ENCODE measurements around the gene ZNRD2. TPM values are rescaled to one million over a fixed set of nuclear protein-coding genes. Genes with fewer than 3 reads are reported as not detected.

Gene ZNRD2
- total RNA-seq, 1 experiment from 2014 or later, result 66.8 TPM

DNA sequence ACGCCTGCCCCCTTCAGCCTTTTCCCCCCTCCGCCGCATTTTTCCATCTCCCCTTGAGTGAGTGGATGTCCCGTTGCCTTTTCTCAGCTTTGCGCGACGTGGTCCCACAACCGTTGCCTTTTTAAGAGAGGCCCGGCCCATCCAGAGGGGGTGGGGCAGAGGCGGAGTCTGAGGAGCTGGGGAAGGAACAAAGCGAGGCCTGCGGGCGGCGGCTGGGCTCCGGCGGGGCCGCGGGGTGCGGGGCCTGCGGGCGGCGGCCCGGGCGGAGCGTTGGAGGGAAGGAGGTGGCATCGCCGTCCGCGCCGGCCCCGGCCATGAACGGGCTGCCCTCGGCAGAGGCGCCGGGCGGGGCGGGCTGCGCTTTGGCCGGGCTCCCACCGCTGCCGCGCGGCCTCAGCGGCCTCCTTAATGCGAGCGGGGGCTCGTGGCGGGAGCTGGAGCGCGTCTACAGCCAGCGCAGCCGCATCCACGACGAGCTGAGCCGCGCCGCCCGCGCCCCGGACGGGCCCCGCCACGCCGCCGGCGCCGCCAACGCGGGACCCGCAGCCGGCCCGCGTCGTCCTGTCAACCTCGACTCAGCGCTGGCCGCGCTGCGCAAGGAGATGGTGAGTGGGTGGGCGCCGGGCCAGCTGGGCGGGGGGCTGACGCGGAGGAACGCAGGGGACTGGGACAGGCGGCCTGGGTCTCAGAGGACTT, 2.2 kb downstream of the ZNRD2 start, which contains the start of gene FAM89B (continued):
- TF ChIP-seq, protein P1, sequence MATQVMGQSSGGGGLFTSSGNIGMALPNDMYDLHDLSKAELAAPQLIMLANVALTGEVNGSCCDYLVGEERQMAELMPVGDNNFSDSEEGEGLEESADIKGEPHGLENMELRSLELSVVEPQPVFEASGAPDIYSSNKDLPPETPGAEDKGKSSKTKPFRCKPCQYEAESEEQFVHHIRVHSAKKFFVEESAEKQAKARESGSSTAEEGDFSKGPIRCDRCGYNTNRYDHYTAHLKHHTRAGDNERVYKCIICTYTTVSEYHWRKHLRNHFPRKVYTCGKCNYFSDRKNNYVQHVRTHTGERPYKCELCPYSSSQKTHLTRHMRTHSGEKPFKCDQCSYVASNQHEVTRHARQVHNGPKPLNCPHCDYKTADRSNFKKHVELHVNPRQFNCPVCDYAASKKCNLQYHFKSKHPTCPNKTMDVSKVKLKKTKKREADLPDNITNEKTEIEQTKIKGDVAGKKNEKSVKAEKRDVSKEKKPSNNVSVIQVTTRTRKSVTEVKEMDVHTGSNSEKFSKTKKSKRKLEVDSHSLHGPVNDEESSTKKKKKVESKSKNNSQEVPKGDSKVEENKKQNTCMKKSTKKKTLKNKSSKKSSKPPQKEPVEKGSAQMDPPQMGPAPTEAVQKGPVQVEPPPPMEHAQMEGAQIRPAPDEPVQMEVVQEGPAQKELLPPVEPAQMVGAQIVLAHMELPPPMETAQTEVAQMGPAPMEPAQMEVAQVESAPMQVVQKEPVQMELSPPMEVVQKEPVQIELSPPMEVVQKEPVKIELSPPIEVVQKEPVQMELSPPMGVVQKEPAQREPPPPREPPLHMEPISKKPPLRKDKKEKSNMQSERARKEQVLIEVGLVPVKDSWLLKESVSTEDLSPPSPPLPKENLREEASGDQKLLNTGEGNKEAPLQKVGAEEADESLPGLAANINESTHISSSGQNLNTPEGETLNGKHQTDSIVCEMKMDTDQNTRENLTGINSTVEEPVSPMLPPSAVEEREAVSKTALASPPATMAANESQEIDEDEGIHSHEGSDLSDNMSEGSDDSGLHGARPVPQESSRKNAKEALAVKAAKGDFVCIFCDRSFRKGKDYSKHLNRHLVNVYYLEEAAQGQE (IDR thresholded peaks at IDR 0.05; ENCODE audit: low read depth), result no peak
- TF ChIP-seq POLR2AphosphoS5 (IDR thresholded peaks at IDR 0.05; ENCODE audit: low read depth, low read length), result peak; percentile 62

- Histone ChIP-seq H3K9ac (ENCODE audit: low read length) (peak overlapping the region; percentile 98), H2AFZ (ENCODE audit: low read depth, low read length, poor library complexity, severe bottlenecking) (no peak overlapping the region), H3K79me2 (ENCODE audit: insufficient read depth, low read length) (peaks cover 61% of the 10 kb centered on the region), H3K27ac (ENCODE audit: low read depth, low read length) (peak overlapping the region; percentile 94), H3K9me3 (ENCODE audit: control insufficient read depth in 1 of 2, insufficient read depth in 1 of 2, low read depth in 1 of 2, low read length in 2 of 2) (no peaks in the 10 kb centered on the region), H3K9me2 (ENCODE audit: insufficient read depth) (no peaks in the 10 kb centered on the region), H3K4me3 (replicated peaks in 1 of 2; ENCODE audit: low read depth in 1 of 2, low read length in 2 of 2) (peak overlapping the region; percentile 97 to 100), H4K20me1 (ENCODE audit: insufficient read depth) (no peaks in the 10 kb centered on the region), H3K27me3 (ENCODE audit: insufficient read depth, low read length) (no peaks in the 10 kb centered on the region), H3K4me1 (ENCODE audit: control insufficient read depth in 1 of 2, insufficient read depth in 2 of 2, low read length in 2 of 2) (peaks cover 53 to 75% of the 10 kb centered on the region in 2 experiments), H3K36me3 (ENCODE audit: control insufficient read depth in 1 of 2, insufficient read depth in 2 of 2, low read length in 2 of 2) (no peaks in the 10 kb centered on the region; a peak in 1 of 4 replicates), H3K4me2 (ENCODE audit: low read length) (peak overlapping the region; percentile 78)
- DNase-seq (ENCODE audit: low read depth, low spot score), result no peak
- ChIA-PET POLR2A (interaction anchor here (1.1 to 3.9 kb wide), 3 partner anchors 15 to 66 kb away, joined by 4 to 15 read pairs (median 6); no protein-coding TSS in a partner anchor), CTCF (interaction anchor here (1.0 to 4.5 kb wide), 6 partner anchors 13 to 64 kb away, joined by 3 to 89 read pairs (median 6); partner anchors contain the start of genes PCNX3 and SIPA1), RAD21 (ENCODE audit: low non-redundant PET in 1 of 2, low total read pairs in 2 of 2, uncharacterized antibody in 2 of 2, unreplicated experiment in 2 of 2) (interaction anchor here in 1 of 2 experiments (1.5 kb wide), 1 partner anchor 16 kb away, joined by 3 read pairs; no protein-coding TSS in a partner anchor)
- ATAC-seq, result no peak
- TF ChIP-seq, protein P1 (IDR thresholded peaks at IDR 0.05; ENCODE audit: low read depth), result no peak
- TF ChIP-seq ZNF274 (IDR thresholded peaks at IDR 0.05; ENCODE audit: low read depth, low read length) (no peak), JUND (IDR thresholded peaks at IDR 0.05) (no peak), YY1 (IDR thresholded peaks at IDR 0.05; ENCODE audit: extremely low read depth, insufficient replicate concordance, low read depth, low read length) (no peak), TCF7L2 (IDR thresholded peaks at IDR 0.05; ENCODE audit: borderline replicate concordance, extremely low read depth, insufficient read depth, insufficient read length) (no peak), ZFX (IDR thresholded peaks at IDR 0.05) (no peak), CBX3 (IDR thresholded peaks at IDR 0.05; ENCODE audit: low read depth) (no peak)
- BruUV-seq (replicated peaks), result TSS peak; percentile 10
- intact Hi-C loops (cut with micrococcal nuclease), result loop anchor here (5.0 kb wide), 1 partner anchor 191 kb away; the partner anchor contains the start of gene SLC25A45
Measured at GRCh38 chr11:65573391-65574079, 3.3 kb downstream of the ZNRD2 start.
